IMR-90 (cell line): ENCODE data around the gene SLC6A14. TPM values are rescaled to one million over a fixed set of nuclear protein-coding genes. Genes with fewer than 3 reads are reported as not detected.

ENCODE experiments used
- ATAC-seq: fragments of 200-7000 bp; cut with Tn5 transposase; 2 replicates; pipeline ENCODE4 v1.9.1; 2020; ENCODE audit warnings: low read depth, mild to moderate bottlenecking, moderate library complexity
- BruUV-seq: library from RNA; stranded (reverse); fragments of 400-500 nt; replicated peaks from 2 replicates; lab custom pipeline; 2021; lab: Mats Ljungman, UMichigan
- CTCF ChIA-PET: fragments of 300-600 bp; formaldehyde crosslinking; extraction: SDS; loops from one replicate; lab custom pipeline; 2021; ENCODE audit warnings: antibody characterized with exemption; lab: Yijun Ruan, JAX
- POLR2A ChIA-PET: fragments of 300-600 bp; sonication (Branson Sonifier 250); formaldehyde crosslinking; loops from one replicate; lab custom pipeline; 2022; ENCODE audit warnings: antibody characterized with exemption; ENCODE audit not compliant: unreplicated experiment; lab: Charles Lee
- DNase-seq: peaks from one replicate; pipeline ENCODE4 v3.0.0; 2013
- H2AFZ ChIP-seq: replicated peaks from 2 replicates; pipeline ENCODE3; 2013; ENCODE audit warnings: low read length, mild to moderate bottlenecking; ENCODE audit not compliant: poor library complexity
- H2AK5ac ChIP-seq: 2 replicates; pipeline ENCODE4 v1.6.1; 2013; ENCODE audit warnings: low read depth, low read length, inconsistent platforms
- H2AK9ac ChIP-seq: replicated peaks from 2 replicates; pipeline ENCODE3; 2013; ENCODE audit warnings: mild to moderate bottlenecking, low read depth, low read length, moderate library complexity; ENCODE audit not compliant: poor library complexity
- H2BK120ac ChIP-seq: 2 replicates; pipeline ENCODE4 v1.6.1; 2013; ENCODE audit warnings: low read depth, low read length, inconsistent platforms
- H2BK15ac ChIP-seq: 3 replicates; pipeline ENCODE4 v1.6.1; 2013; ENCODE audit warnings: low read depth, low read length, inconsistent platforms
- H2BK20ac ChIP-seq: 2 replicates; pipeline ENCODE4 v1.6.1; 2013; ENCODE audit warnings: low read depth, mild to moderate bottlenecking, inconsistent platforms, low read length, moderate library complexity
- H2BK5ac ChIP-seq: 2 replicates; pipeline ENCODE4 v1.6.1; 2013; ENCODE audit warnings: mild to moderate bottlenecking, low read depth, low read length, inconsistent platforms; ENCODE audit not compliant: poor library complexity, severe bottlenecking
- H3K14ac ChIP-seq: replicated peaks from 2 replicates; pipeline ENCODE4 v1.6.1; 2013; ENCODE audit warnings: low read depth, low read length, inconsistent platforms
- H3K18ac ChIP-seq: 2 replicates; pipeline ENCODE4 v1.6.1; 2013; ENCODE audit warnings: low read depth, low read length, control low read depth
- H3K23ac ChIP-seq: 2 replicates; pipeline ENCODE4 v1.6.1; 2013; ENCODE audit warnings: low read depth, low read length, inconsistent platforms
- H3K27ac ChIP-seq: 2 replicates; pipeline ENCODE4 v1.5.1; 2013; ENCODE audit warnings: mild to moderate bottlenecking, control low read depth, low read length; ENCODE audit not compliant: insufficient read depth
- H3K27me3 ChIP-seq: 2 replicates; pipeline ENCODE4 v1.6.1; 2013; ENCODE audit warnings: low read length; ENCODE audit not compliant: control insufficient read depth, insufficient read depth
- H3K36me3 ChIP-seq: 2 replicates; pipeline ENCODE4 v1.6.1; 2013; ENCODE audit warnings: low read length, mixed read lengths; ENCODE audit not compliant: control insufficient read depth, insufficient read depth
- H3K4ac ChIP-seq: 2 replicates; pipeline ENCODE4 v1.6.1; 2013; ENCODE audit warnings: low read depth, low read length, inconsistent platforms
- H3K4me1 ChIP-seq: 2 replicates; pipeline ENCODE4 v1.6.1; 2013; ENCODE audit warnings: low read length, mixed read lengths; ENCODE audit not compliant: control insufficient read depth, insufficient read depth
- H3K4me2 ChIP-seq: 2 replicates; pipeline ENCODE4 v1.6.1; 2013; ENCODE audit warnings: low read depth, mild to moderate bottlenecking, control low read depth, low read length, moderate library complexity
- H3K4me3 ChIP-seq: 2 replicates; pipeline ENCODE4 v1.5.1; 2013; ENCODE audit warnings: low read depth, mild to moderate bottlenecking, control low read depth, low read length, moderate library complexity; ENCODE audit not compliant: insufficient read depth
- H3K56ac ChIP-seq: 2 replicates; pipeline ENCODE4 v1.6.1; 2013; ENCODE audit warnings: low read length, inconsistent platforms; ENCODE audit not compliant: insufficient read depth; ENCODE audit errors: extremely low read depth
- H3K79me1 ChIP-seq, 2 experiments: 2 replicates each; pipeline ENCODE4 v1.6.1; 2013; ENCODE audit warnings: low read length in 2 of 2, inconsistent platforms in 1 of 2, low read depth in 1 of 2
- H3K9ac ChIP-seq: 2 replicates; pipeline ENCODE4 v1.6.1; 2013; ENCODE audit warnings: low read depth, low read length, control low read depth
- H3K9me1 ChIP-seq: 2 replicates; pipeline ENCODE4 v1.6.1; 2013; ENCODE audit warnings: low read length, inconsistent platforms; ENCODE audit not compliant: insufficient read depth
- H3K9me3 ChIP-seq: 2 replicates; pipeline ENCODE4 v1.6.1; 2013; ENCODE audit warnings: low read length; ENCODE audit not compliant: control insufficient read depth, insufficient read depth
- H4K20me1 ChIP-seq: 2 replicates; pipeline ENCODE4 v1.6.1; 2013; ENCODE audit warnings: low read length, inconsistent platforms; ENCODE audit not compliant: insufficient read depth
- H4K5ac ChIP-seq: 2 replicates; pipeline ENCODE4 v1.6.1; 2013; ENCODE audit warnings: mild to moderate bottlenecking, low read depth, low read length, control low read depth
- H4K8ac ChIP-seq, 2 experiments: 2 replicates each; pipeline ENCODE4 v1.6.1; 2013; ENCODE audit warnings: low read depth in 2 of 2, low read length in 2 of 2, control low read depth in 1 of 2, inconsistent platforms in 1 of 2
- H4K91ac ChIP-seq: 2 replicates; pipeline ENCODE4 v1.6.1; 2013; ENCODE audit warnings: low read depth, low read length, inconsistent platforms; ENCODE audit not compliant: insufficient read depth
- BHLHE40 ChIP-seq: fragments of 150-350 bp; IDR thresholded peaks from 2 replicates; pipeline ENCODE4 v1.6.1; 2016; ENCODE audit warnings: mild to moderate bottlenecking, low read depth, low read length
- CEBPB ChIP-seq: IDR thresholded peaks from 2 replicates; pipeline ENCODE4 v1.6.1; 2012; ENCODE audit warnings: low read depth, low read length, improper control_type of control experiment
- CHD1 ChIP-seq: IDR thresholded peaks from 2 replicates; pipeline ENCODE4 v1.6.1; 2012; ENCODE audit warnings: low read depth, low read length, improper control_type of control experiment
- ELK1 ChIP-seq: fragments of 150-350 bp; IDR thresholded peaks from 2 replicates; pipeline ENCODE4 v1.6.1; 2016; ENCODE audit warnings: low read depth, mild to moderate bottlenecking, low read length, moderate library complexity, borderline replicate concordance
- FOS ChIP-seq: fragments of 150-350 bp; IDR thresholded peaks from 2 replicates; pipeline ENCODE4 v1.6.1; 2016; ENCODE audit warnings: low read depth, low read length
- MAFK ChIP-seq: IDR thresholded peaks from 2 replicates; pipeline ENCODE4 v1.6.1; 2012; ENCODE audit warnings: low read depth, low read length, improper control_type of control experiment
- MXI1 ChIP-seq: IDR thresholded peaks from 2 replicates; pipeline ENCODE4 v1.6.1; 2012; ENCODE audit warnings: low read depth, mild to moderate bottlenecking, low read length, moderate library complexity, borderline replicate concordance
- NFE2L2 ChIP-seq: fragments of 150-350 bp; IDR thresholded peaks from 2 replicates; pipeline ENCODE4 v1.6.1; 2016; ENCODE audit warnings: low read depth, mild to moderate bottlenecking, low read length
- POLR2A ChIP-seq: IDR thresholded peaks from 2 replicates; pipeline ENCODE4 v1.6.1; 2012; ENCODE audit warnings: mild to moderate bottlenecking, low read depth, low read length
- RAD21 ChIP-seq: IDR thresholded peaks from 2 replicates; pipeline ENCODE4 v1.6.1; 2012; ENCODE audit warnings: low read length, improper control_type of control experiment
- RCOR1 ChIP-seq: IDR thresholded peaks from 2 replicates; pipeline ENCODE4 v1.6.1; 2012; ENCODE audit warnings: mild to moderate bottlenecking, low read length, improper control_type of control experiment; ENCODE audit not compliant: insufficient replicate concordance
- USF2 ChIP-seq: fragments of 150-350 bp; IDR thresholded peaks from 2 replicates; pipeline ENCODE4 v1.6.1; 2017; ENCODE audit warnings: mild to moderate bottlenecking, antibody characterized with exemption, low read length, low read depth
- WGBS, 2 experiments: methylation state at CpG; one replicate each; pipeline versions ENCODE4 v1.1.5 to v1.1.7; 2013; ENCODE audit warnings: missing lambda C conversion rate in 2 of 2; ENCODE audit not compliant: insufficient read length in 1 of 2; ENCODE audit errors: extremely low coverage in 2 of 2; 5-methylcytosine and 5-hydroxymethylcytosine counted together
- dilution Hi-C: fragments of 300-500 bp; cut with HindIII; formaldehyde crosslinking; loops from one replicate; pipeline ENCODE4 v1.14.3; 2018; ENCODE audit warnings: low sequenced_read_pairs; ENCODE audit not compliant: unreplicated experiment
- in situ Hi-C: fragments of 300-500 bp; cut with MboI; formaldehyde crosslinking; loops from 3 replicates; pipeline ENCODE4 v1.14.3; 2019; ENCODE audit warnings: low sequenced_read_pairs, inconsistent platforms, mixed read lengths
- intact Hi-C: fragments of 100-400 bp; cut with micrococcal nuclease; formaldehyde crosslinking; loops from 2 replicates; pipeline ENCODE4 v1.10.0; 2022
- polyA plus RNA-seq, 3 experiments: library from polyadenylated mRNA; depleted of rRNA; stranded (reverse); fragments of >200 nt; gene quantifications; 2 replicates each; pipeline ENCODE4 v1.2.3, GENCODE V29; 2012; ENCODE audit warnings: low replicate concordance in 1 of 3
- total RNA-seq: library from RNA; depleted of rRNA; stranded (reverse); fragments of >200 nt; gene quantifications from 2 replicates; pipeline ENCODE4 v1.2.3, GENCODE V29; 2012

SLC6A14 gene
- total and polyA plus RNA-seq, 2 of the 4 experiments (the other 2 are of a cell fraction) = not detected

GRCh38 chrX:116409219-116409618 is 27.2 kb upstream of the SLC6A14 start:
- Histone ChIP-seq H3K4ac (no peak overlapping the region), H2BK20ac (no peak overlapping the region), H3K27me3 (no peaks in the 10 kb centered on the region), H2BK15ac (no peak overlapping the region), H3K36me3 (no peaks in the 10 kb centered on the region), H3K9me1 (no peaks in the 10 kb centered on the region), H2BK120ac (no peak overlapping the region), H3K9me3 (0 out of 2 replicates have a peak, but pooled peaks cover 2% of the 10 kb centered on the region), H4K8ac (no peak overlapping the region), H3K14ac (no peak overlapping the region), H2AK9ac (no peak overlapping the region), H3K27ac (no peak overlapping the region), H2AK5ac (no peak overlapping the region), H3K4me2 (no peak overlapping the region), H4K20me1 (no peaks in the 10 kb centered on the region), H2AFZ (no peak overlapping the region), H4K5ac (no peak overlapping the region), H4K91ac (no peak overlapping the region), H3K9ac (no peak overlapping the region), H3K23ac (no peak overlapping the region), H3K18ac (no peak overlapping the region), H3K79me1 (no peaks in the 10 kb centered on the region), H3K4me1 (no peaks in the 10 kb centered on the region), H2BK5ac (no peak overlapping the region), H3K56ac (no peak overlapping the region), H3K4me3 (no peak overlapping the region)
- TF ChIP-seq BHLHE40 (no peak), MAFK (no peak), FOS (no peak), RAD21 (no peak), MXI1 (no peak), CHD1 (no peak), NFE2L2 (no peak), POLR2A (no peak), ELK1 (no peak), CEBPB (no peak), RCOR1 (no peak), USF2 (no peak)
- POLR2A ChIA-PET = no interaction called here
- ATAC-seq (no peak), DNase-seq (no peak)
- intact Hi-C loops (no loop called here), dilution Hi-C loops (no loop called here), in situ Hi-C loops (no loop called here)
- WGBS, 2 experiments = 0% methylated on average over 1 of the region's 2 CpGs; no CpG with 5 or more reads in 1 of the 2 experiments
- CTCF ChIA-PET = no interaction called here
- no TSS peak for BruUV-seq
